Body of pancreas (tissue), 4 donors: ENCODE measurements around the gene ARFGAP3.

Source experiments
- POLR2A ChIP-seq, 3 donors: fragments of 450-650 bp; IDR thresholded peaks; one replicate each; pipeline ENCODE4 v1.6.1; 2016; ENCODE audit warnings: antibody characterized with exemption in 3 of 3, mild to moderate bottlenecking in 2 of 3
- TF ChIP-seq, protein P1 (sequence below), 7 experiments: fragments of 450-650 bp in 4 of 7; fragments of 200-600 bp in 3 of 7; sonication (generic) in 3 of 7; IDR thresholded peaks; one replicate each; pipeline ENCODE4 v1.5.1; 2016 to 2019; ENCODE audit warnings: antibody characterized with exemption in 7 of 7

DNA sequence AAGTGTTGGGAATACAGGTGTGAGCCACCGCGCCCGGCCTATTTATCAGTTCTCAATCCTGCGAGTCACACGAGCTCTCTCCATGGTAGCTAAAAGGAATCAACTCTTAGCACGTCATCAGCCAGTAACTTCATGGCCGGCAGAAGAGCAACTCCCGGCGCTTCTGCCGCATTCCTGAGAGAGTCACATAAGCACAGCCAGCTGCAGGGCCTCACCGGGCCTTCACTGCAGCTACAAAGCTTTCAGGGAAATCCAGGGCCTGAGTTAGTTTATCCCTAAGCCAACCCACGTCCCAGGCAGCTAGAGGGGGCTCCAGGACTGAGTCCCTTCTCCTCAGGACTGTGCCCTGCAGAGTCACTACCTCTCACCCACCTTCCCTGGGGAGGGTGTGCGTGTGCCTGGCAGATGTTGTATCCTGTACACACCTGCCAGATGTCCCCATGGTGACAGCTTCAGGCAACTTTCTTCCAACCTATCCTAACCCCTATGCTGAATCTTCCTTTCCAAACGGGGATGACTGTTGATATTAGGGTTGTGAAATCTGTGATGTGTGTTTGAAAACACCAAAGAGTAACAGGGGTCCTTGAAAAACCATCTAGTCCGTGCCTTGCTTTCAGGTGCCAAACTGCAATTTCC lies 45.9 kb upstream of the ARFGAP3 start:
- TF ChIP-seq, protein P1, sequence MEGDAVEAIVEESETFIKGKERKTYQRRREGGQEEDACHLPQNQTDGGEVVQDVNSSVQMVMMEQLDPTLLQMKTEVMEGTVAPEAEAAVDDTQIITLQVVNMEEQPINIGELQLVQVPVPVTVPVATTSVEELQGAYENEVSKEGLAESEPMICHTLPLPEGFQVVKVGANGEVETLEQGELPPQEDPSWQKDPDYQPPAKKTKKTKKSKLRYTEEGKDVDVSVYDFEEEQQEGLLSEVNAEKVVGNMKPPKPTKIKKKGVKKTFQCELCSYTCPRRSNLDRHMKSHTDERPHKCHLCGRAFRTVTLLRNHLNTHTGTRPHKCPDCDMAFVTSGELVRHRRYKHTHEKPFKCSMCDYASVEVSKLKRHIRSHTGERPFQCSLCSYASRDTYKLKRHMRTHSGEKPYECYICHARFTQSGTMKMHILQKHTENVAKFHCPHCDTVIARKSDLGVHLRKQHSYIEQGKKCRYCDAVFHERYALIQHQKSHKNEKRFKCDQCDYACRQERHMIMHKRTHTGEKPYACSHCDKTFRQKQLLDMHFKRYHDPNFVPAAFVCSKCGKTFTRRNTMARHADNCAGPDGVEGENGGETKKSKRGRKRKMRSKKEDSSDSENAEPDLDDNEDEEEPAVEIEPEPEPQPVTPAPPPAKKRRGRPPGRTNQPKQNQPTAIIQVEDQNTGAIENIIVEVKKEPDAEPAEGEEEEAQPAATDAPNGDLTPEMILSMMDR (IDR thresholded peaks at IDR 0.05), result no peak
- no peak for TF ChIP-seq POLR2A (IDR thresholded peaks at IDR 0.05)
